Liver (tissue), 9 donors: ENCODE measurements around the gene TBX5. TPM values are rescaled to one million over a fixed set of nuclear protein-coding genes. Genes with fewer than 3 reads are reported as not detected.

Source experiments
- DNase-seq: peaks from one replicate; pipeline ENCODE4 v3.0.0-alpha.2; 2017; ENCODE audit warnings: low spot score
- H3K27ac ChIP-seq, 2 donors: one replicate each; pipeline ENCODE4 v1.7.0; 2013; ENCODE audit warnings: inconsistent platforms in 2 of 2, low read length in 2 of 2, control low read depth in 1 of 2, low read depth in 1 of 2, mild to moderate bottlenecking in 1 of 2
- H3K27me3 ChIP-seq, 4 donors: one replicate each; pipeline versions ENCODE4 v1.6.1 to v1.7.0; 2013; ENCODE audit warnings: low read length in 3 of 4, inconsistent platforms in 1 of 4, mild to moderate bottlenecking in 1 of 4, moderate library complexity in 1 of 4; ENCODE audit not compliant: control insufficient read depth in 4 of 4, insufficient read depth in 4 of 4
- H3K36me3 ChIP-seq, 4 donors: one replicate each; pipeline versions ENCODE4 v1.6.1 to v1.7.0; 2013; ENCODE audit warnings: low read length in 3 of 4, mild to moderate bottlenecking in 3 of 4, low read depth in 1 of 4, moderate library complexity in 1 of 4; ENCODE audit not compliant: control insufficient read depth in 4 of 4, insufficient read depth in 3 of 4
- H3K4me1 ChIP-seq, 4 donors: one replicate each; pipeline versions ENCODE4 v1.6.1 to v1.7.0; 2013; ENCODE audit warnings: low read length in 3 of 4, mild to moderate bottlenecking in 3 of 4, moderate library complexity in 1 of 4; ENCODE audit not compliant: control insufficient read depth in 4 of 4, insufficient read depth in 4 of 4
- H3K4me3 ChIP-seq, 3 donors: one replicate each; pipeline versions ENCODE4 v1.6.1 to v1.7.0; 2013; ENCODE audit warnings: low read length in 3 of 3, control low read depth in 1 of 3, low read depth in 1 of 3, mild to moderate bottlenecking in 1 of 3
- H3K9ac ChIP-seq, 2 donors: one replicate each; pipeline ENCODE4 v1.7.0; 2013; ENCODE audit warnings: low read length in 2 of 2, mild to moderate bottlenecking in 2 of 2, moderate library complexity in 2 of 2, control low read depth in 1 of 2, low read depth in 1 of 2
- H3K9me3 ChIP-seq, 4 donors: one replicate each; pipeline versions ENCODE4 v1.6.1 to v1.7.0; 2013; ENCODE audit warnings: low read length in 3 of 4; ENCODE audit not compliant: control insufficient read depth in 4 of 4
- ATF3 ChIP-seq: IDR thresholded peaks from 2 replicates; pipeline ENCODE4 v1.6.1; 2016; ENCODE audit warnings: antibody characterized with exemption
- EGR1 ChIP-seq, 2 donors: IDR thresholded peaks; 2 replicates each; pipeline ENCODE4 v1.6.1; 2016 to 2018; ENCODE audit warnings: antibody characterized with exemption in 2 of 2, low read depth in 2 of 2
- GABPA ChIP-seq, 2 donors: IDR thresholded peaks in 1 of 2; conservative IDR thresholded peaks in 1 of 2; 2 replicates each; pipeline ENCODE4 v1.6.1; 2016; ENCODE audit warnings: antibody characterized with exemption in 2 of 2, mild to moderate bottlenecking in 1 of 2, moderate library complexity in 1 of 2
- HNF4G ChIP-seq: IDR thresholded peaks from 2 replicates; pipeline ENCODE4 v1.6.1; 2016; ENCODE audit warnings: antibody characterized with exemption
- SP1 ChIP-seq: IDR thresholded peaks from 2 replicates; pipeline ENCODE4 v1.6.1; 2018; ENCODE audit warnings: antibody characterized with exemption, mild to moderate bottlenecking
- WGBS: extraction: QIAGEN DNeasy Blood & Tissue Kit; methylation state at CpG from one replicate; pipeline ENCODE4 v1.1.7; 2013; 5-methylcytosine and 5-hydroxymethylcytosine counted together
- polyA plus RNA-seq, 2 donors: library from polyadenylated mRNA; stranded (reverse) in 1 of 2; unstranded in 1 of 2; fragments of 200-250 nt in 1 of 2; fragments of >200 nt in 1 of 2; fragmentation: Nextera tagmentation in 1 of 2; extraction: Ambion mirVana in 1 of 2; gene quantifications; one replicate each; pipeline versions ENCODE4 v1.2.1 to v1.2.3, GENCODE V29; 2013 to 2015
- total RNA-seq, 2 donors: library from RNA; depleted of rRNA; stranded (reverse); fragments of >200 nt; gene quantifications; one replicate each; pipeline ENCODE4 v1.2.3, GENCODE V29; 2014
- TF ChIP-seq, protein P1 (sequence below): IDR thresholded peaks from 2 replicates; pipeline ENCODE4 v1.6.1; 2016; ENCODE audit warnings: antibody characterized with exemption
- donor health status: healthy.
- donor health status: healthy.
- donor health status: healthy.
- donor health status: healthy.
- donor health status: healthy.

Gene TBX5
- total and polyA plus RNA-seq, 4 donors, result 0.03 TPM; not detected in 3

- Histone ChIP-seq H3K9ac (no peak overlapping the region), H3K27me3 (peaks cover 0 to 3% (median 0%) of the 10 kb centered on the region in 4 donors), H3K27ac (no peak overlapping the region), H3K9me3 (peaks cover 0 to 4% (median 2%) of the 10 kb centered on the region in 4 donors), H3K4me1 (peaks cover 0 to 6% (median 2%) of the 10 kb centered on the region in 4 donors), H3K36me3 (no peaks in the 10 kb centered on the region), H3K4me3 (no peak overlapping the region)
- WGBS, result 64% methylated on average over 1 of the region's 1 CpG
- TF ChIP-seq GABPA (IDR thresholded peaks at IDR 0.05 in 1 of 2, conservative IDR thresholded peaks at IDR 0.05 in 1 of 2), result no peak
- DNase-seq, result no peak
Observed at GRCh38 chr12:114306646-114307045, 99.3 kb downstream of the TBX5 start.

- Histone ChIP-seq H3K9ac (no peak overlapping the region), H3K4me3 (no peak overlapping the region), H3K27me3 (peaks cover 0 to 3% (median 0%) of the 10 kb centered on the region in 4 donors), H3K27ac (no peak overlapping the region), H3K36me3 (no peaks in the 10 kb centered on the region), H3K4me1 (peaks cover 0 to 6% (median 2%) of the 10 kb centered on the region in 4 donors), H3K9me3 (peaks cover 0 to 4% (median 0%) of the 10 kb centered on the region in 4 donors)
- no peak for TF ChIP-seq HNF4G
- TF ChIP-seq EGR1 (IDR thresholded peaks at IDR 0.05; ENCODE audit: low read depth in 2 of 2), result no peak
- TF ChIP-seq SP1, result no peak
- TF ChIP-seq ATF3, result no peak
- TF ChIP-seq, protein P1, sequence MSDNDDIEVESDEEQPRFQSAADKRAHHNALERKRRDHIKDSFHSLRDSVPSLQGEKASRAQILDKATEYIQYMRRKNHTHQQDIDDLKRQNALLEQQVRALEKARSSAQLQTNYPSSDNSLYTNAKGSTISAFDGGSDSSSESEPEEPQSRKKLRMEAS, result no peak
- TF ChIP-seq GABPA (IDR thresholded peaks at IDR 0.05 in 1 of 2, conservative IDR thresholded peaks at IDR 0.05 in 1 of 2), result no peak
- no peak for DNase-seq
Observed at GRCh38 chr12:114305446-114305845, 100.5 kb downstream of the TBX5 start.
